PC-3 (cell line): Measurements from ENCODE around the gene MYCL. TPM values are rescaled to one million over a fixed set of nuclear protein-coding genes. Genes with fewer than 3 reads are reported as not detected.
"Not testable (repeated sequence)": the region's sequence is repeated elsewhere in the genome, so short reads cannot be mapped to it uniquely, and the experiment has no call there.

ENCODE experiments used
- ATAC-seq: fragments of 200-7000 bp; cut with Tn5 transposase; 2 replicates; pipeline ENCODE4 v1.9.1; 2020; ENCODE audit warnings: mild to moderate bottlenecking, moderate library complexity
- BruUV-seq: library from RNA; stranded (reverse); fragments of 400-500 nt; replicated peaks from 2 replicates; lab custom pipeline; 2021; lab: Mats Ljungman, UMichigan
- CTCF ChIA-PET: fragments of 300-600 bp; sonication (Branson Sonifier 250); formaldehyde crosslinking; loops from one replicate; lab custom pipeline; 2022; ENCODE audit warnings: antibody characterized with exemption; lab: Charles Lee
- POLR2A ChIA-PET: fragments of 300-600 bp; sonication (Branson Sonifier 250); formaldehyde crosslinking; loops from one replicate; lab custom pipeline; 2022; ENCODE audit warnings: antibody characterized with exemption; ENCODE audit not compliant: unreplicated experiment; lab: Charles Lee
- DNase-seq: peaks from one replicate; pipeline ENCODE4 v3.0.0-alpha.2; 2015
- H2AFZ ChIP-seq: fragments of 300-600 bp; sonication (generic); 2 replicates; pipeline ENCODE4 v1.6.0; 2016; ENCODE audit warnings: antibody characterized with exemption, low read length
- H3F3A ChIP-seq: fragments of 300-600 bp; sonication (generic); one replicate; pipeline ENCODE4 v1.6.0; 2017; ENCODE audit warnings: antibody characterized with exemption, low read length, control low read depth, mild to moderate bottlenecking; ENCODE audit not compliant: unreplicated experiment
- H3K27ac ChIP-seq: fragments of 300-600 bp; sonication (generic); 2 replicates; pipeline ENCODE4 v1.5.1; 2016; ENCODE audit warnings: mild to moderate bottlenecking, low read length
- H3K27me3 ChIP-seq: fragments of 300-600 bp; sonication (generic); 2 replicates; pipeline ENCODE4 v1.6.1; 2016; ENCODE audit warnings: low read length, mixed read lengths
- H3K36me3 ChIP-seq: fragments of 300-600 bp; sonication (generic); 2 replicates; pipeline ENCODE4 v1.6.1; 2016; ENCODE audit warnings: low read depth, mixed run types, low read length, mixed read lengths
- H3K4me1 ChIP-seq: fragments of 300-600 bp; sonication (generic); 2 replicates; pipeline ENCODE4 v1.5.1; 2016; ENCODE audit warnings: low read length; ENCODE audit not compliant: insufficient read depth
- H3K4me2 ChIP-seq: fragments of 300-600 bp; sonication (generic); 2 replicates; pipeline ENCODE4 v1.6.0; 2016; ENCODE audit warnings: low read length
- H3K4me3 ChIP-seq: fragments of 300-600 bp; sonication (generic); 2 replicates; pipeline ENCODE4 v1.5.1; 2016; ENCODE audit warnings: mild to moderate bottlenecking, low read length, mixed read lengths
- H3K79me2 ChIP-seq: fragments of 300-600 bp; sonication (generic); 2 replicates; pipeline ENCODE4 v1.6.1; 2017; ENCODE audit warnings: low read length, mixed read lengths
- H3K9ac ChIP-seq: fragments of 300-600 bp; sonication (generic); 2 replicates; pipeline ENCODE4 v1.6.0; 2016; ENCODE audit warnings: mild to moderate bottlenecking, low read length
- H3K9me2 ChIP-seq: fragments of 300-600 bp; sonication (generic); replicated peaks from 2 replicates; pipeline ENCODE4 v1.6.1; 2016; ENCODE audit warnings: mixed run types, low read length, mixed read lengths
- H3K9me3 ChIP-seq: fragments of 300-600 bp; sonication (generic); 2 replicates; pipeline ENCODE4 v1.6.1; 2016; ENCODE audit warnings: low read length, mixed read lengths
- H4K20me1 ChIP-seq: fragments of 300-600 bp; sonication (generic); 2 replicates; pipeline ENCODE4 v1.6.1; 2016; ENCODE audit warnings: low read length, mixed read lengths
- CTCF ChIP-seq: fragments of 300-600 bp; sonication (generic); conservative IDR thresholded peaks from 2 replicates; pipeline ENCODE4 v1.5.1; 2017; ENCODE audit warnings: antibody characterized with exemption, low read depth, mild to moderate bottlenecking, low read length
- EZH2 ChIP-seq: fragments of 300-600 bp; sonication (generic); IDR thresholded peaks from one replicate; pipeline ENCODE4 v1.6.1; 2017; ENCODE audit warnings: antibody characterized with exemption, mild to moderate bottlenecking, low read length; ENCODE audit not compliant: unreplicated experiment
- EZH2phosphoT487 ChIP-seq: fragments of 300-600 bp; sonication (generic); IDR thresholded peaks from 2 replicates; pipeline ENCODE4 v1.6.1; 2018; ENCODE audit warnings: mild to moderate bottlenecking, antibody characterized with exemption, low read length, borderline replicate concordance
- intact Hi-C: fragments of 100-400 bp; cut with micrococcal nuclease; formaldehyde crosslinking; loops from 2 replicates; pipeline ENCODE4 v1.9.0; 2023
- total RNA-seq: library from RNA; depleted of rRNA; stranded (reverse); fragments of >200 nt; gene quantifications from 2 replicates; pipeline ENCODE4 v1.2.3, GENCODE V29; 2014

Gene MYCL
- total RNA-seq, 1 experiment from 2014 or later, result 4.0 TPM

DNA sequence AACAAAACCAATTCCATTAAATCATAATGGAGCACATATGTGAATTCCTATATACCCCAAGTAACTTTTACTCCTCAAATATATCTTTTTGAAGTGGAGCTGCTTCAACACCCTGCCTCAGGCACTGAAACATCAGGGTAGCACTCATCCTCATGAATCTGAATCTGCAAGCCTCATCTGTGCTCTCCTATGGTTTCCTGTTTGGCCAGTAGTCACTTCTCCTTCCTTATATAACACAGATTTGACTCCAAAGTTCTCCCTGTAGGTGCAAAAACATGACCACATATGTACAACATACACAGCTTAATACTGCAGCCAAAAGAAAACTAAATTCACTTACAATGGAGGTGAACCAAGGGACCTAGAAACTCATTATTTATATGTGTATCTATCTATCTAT is 25.6 kb downstream of the MYCL start:
- ChIA-PET CTCF (no interaction called here), POLR2A (no interaction called here)
- intact Hi-C loops, result no loop called here
- Histone ChIP-seq H3K27ac (no peak overlapping the region), H3K4me2 (no peak overlapping the region), H3K79me2 (peaks cover 99% of the 10 kb centered on the region), H4K20me1 (peaks cover 29% of the 10 kb centered on the region; the same call in 1 of the 2 replicates), H3K36me3 (peaks cover 13% of the 10 kb centered on the region; the same call in 1 of the 2 replicates), H3K4me1 (0 out of 2 replicates have a peak, but pooled peaks cover under 1% of the 10 kb centered on the region), H3K4me3 (no peak overlapping the region), H3K9ac (no peak overlapping the region), H3K9me3 (no peaks in the 10 kb centered on the region), H3K27me3 (no peaks in the 10 kb centered on the region), H2AFZ (no peak overlapping the region), H3K9me2 (no peaks in the 10 kb centered on the region), H3F3A (no peaks in the 10 kb centered on the region)
- no peak for TF ChIP-seq EZH2
- no peak for TF ChIP-seq EZH2phosphoT487
- TF ChIP-seq CTCF, result no peak
- DNase-seq (no peak), ATAC-seq (no peak)
- BruUV-seq, result no TSS peak

- H3F3A ChIP-seq, result no peaks in the 10 kb centered on the region
- H3K36me3 ChIP-seq, result peaks cover 14% of the 10 kb centered on the region
- TF ChIP-seq CTCF (no peak), EZH2phosphoT487 (no peak), EZH2 (no peak)
- no peaks in the 10 kb centered on the region for H3K9me2 ChIP-seq
- ChIA-PET CTCF (no interaction called here), POLR2A (interaction anchor here (0.6 kb wide), 1 partner anchor 35 kb away, joined by 4 read pairs; no protein-coding TSS in a partner anchor)
- H3K4me1 ChIP-seq, result no peaks in the 10 kb centered on the region
- no peak overlapping the region for H3K4me3 ChIP-seq
- no TSS peak for BruUV-seq
- peaks cover 21% of the 10 kb centered on the region; the same call in 1 of the 2 replicates for H4K20me1 ChIP-seq
- peak; percentile 22; the same call in 1 of the 2 replicates for ATAC-seq
- no peak overlapping the region for H2AFZ ChIP-seq
- intact Hi-C loops, result no loop called here
- H3K4me2 ChIP-seq, result no peak overlapping the region
- H3K27me3 ChIP-seq, result no peaks in the 10 kb centered on the region
- DNase-seq, result no peak
- peaks cover 87% of the 10 kb centered on the region for H3K79me2 ChIP-seq
- H3K9me3 ChIP-seq, result no peaks in the 10 kb centered on the region
- no peak overlapping the region for H3K27ac ChIP-seq
- H3K9ac ChIP-seq, result no peak overlapping the region
Measured at GRCh38 chr1:39872698-39873097, 29.0 kb downstream of the MYCL start.

GRCh38 chr1:39871796-39872195 is 29.9 kb downstream of the MYCL start:
- H3K4me3 ChIP-seq, result no peak overlapping the region
- no peak overlapping the region for H2AFZ ChIP-seq
- peaks cover 13% of the 10 kb centered on the region; the same call in 1 of the 2 replicates for H4K20me1 ChIP-seq
- no peaks in the 10 kb centered on the region for H3K9me3 ChIP-seq
- H3K79me2 ChIP-seq, result peaks cover 86% of the 10 kb centered on the region
- BruUV-seq, result no TSS peak
- H3K9me2 ChIP-seq, result no peaks in the 10 kb centered on the region
- peaks cover 7% of the 10 kb centered on the region; the same call in 1 of the 2 replicates for H3K4me1 ChIP-seq
- H3K4me2 ChIP-seq, result no peak overlapping the region
- ChIA-PET CTCF (no interaction called here), POLR2A (no interaction called here)
- no peaks in the 10 kb centered on the region for H3K27me3 ChIP-seq
- no peak for DNase-seq
- ATAC-seq, result no peak
- H3K36me3 ChIP-seq, result peaks cover 9% of the 10 kb centered on the region
- intact Hi-C loops, result no loop called here
- H3K9ac ChIP-seq, result no peak overlapping the region
- TF ChIP-seq EZH2 (no peak), EZH2phosphoT487 (no peak), CTCF (no peak)
- H3K27ac ChIP-seq, result no peak overlapping the region
- H3F3A ChIP-seq, result no peaks in the 10 kb centered on the region

DNA sequence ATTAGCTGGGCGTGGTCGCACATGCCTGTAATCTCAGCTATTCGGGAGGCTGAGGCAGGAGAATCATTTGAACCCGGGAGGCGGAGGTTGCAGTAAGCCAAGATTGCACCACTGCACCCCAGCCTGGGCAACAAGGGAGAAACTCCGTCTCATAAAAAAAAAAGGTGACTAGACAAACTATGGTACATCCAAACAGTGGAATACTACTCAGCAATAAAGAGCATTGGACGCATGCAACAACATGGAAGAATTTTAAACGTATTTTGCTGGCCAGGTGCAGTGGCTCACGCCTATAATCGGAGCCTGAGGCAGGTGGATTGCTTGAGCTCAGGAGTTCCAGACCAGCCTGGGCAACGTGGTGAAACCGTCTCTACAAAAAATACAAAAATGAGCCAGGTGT is 30.7 kb downstream of the MYCL start:
- ATAC-seq, POLR2A ChIA-PET, DNase-seq, CTCF ChIA-PET, H3K27ac ChIP-seq, H3K27me3 ChIP-seq, H3K9ac ChIP-seq, intact Hi-C loops, H3K4me3 ChIP-seq, BruUV-seq, H3K36me3 ChIP-seq, H3K4me2 ChIP-seq, H3K9me2 ChIP-seq, H3K9me3 ChIP-seq, H2AFZ ChIP-seq, H3F3A ChIP-seq: not testable (repeated sequence)
- Histone ChIP-seq H4K20me1 (peaks cover 14% of the 10 kb centered on the region; the same call in 1 of the 2 replicates), H3K4me1 (peaks cover 11% of the 10 kb centered on the region; the same call in 1 of the 2 replicates), H3K79me2 (peaks cover 86% of the 10 kb centered on the region)
